ENCODE data around the gene NECAP2. TPM values are rescaled to one million over a fixed set of nuclear protein-coding genes. Genes with fewer than 3 reads are reported as not detected.
"Not testable (repeated sequence)": the region's sequence is repeated elsewhere in the genome, so short reads cannot be mapped to it uniquely, and the experiment has no call there.

The NECAP2 gene
- total RNA-seq, 1 donor from 2014 or later = 48.2 TPM

- no peak overlapping the region for H3K4me3 Mint-ChIP-seq
- DNase-seq (ENCODE audit: extremely low spot score, unreplicated experiment) = no peak
- H3K27me3 Mint-ChIP-seq = no peaks in the 10 kb centered on the region
- no peak overlapping the region for H3K27ac Mint-ChIP-seq
- no peaks in the 10 kb centered on the region for H3K4me1 Mint-ChIP-seq (ENCODE audit: unreplicated experiment)
- no peak for TF ChIP-seq CTCF (conservative IDR thresholded peaks at IDR 0.05)
- H3K36me3 Mint-ChIP-seq = no peaks in the 10 kb centered on the region
- H3K9me3 Mint-ChIP-seq = no peaks in the 10 kb centered on the region
Measured at GRCh38 chr1:16503494-16503893, 63.0 kb downstream of the NECAP2 start.

GRCh38 chr1:16505870-16506269, 65.3 kb downstream of the NECAP2 start:
- not testable (repeated sequence) for H3K4me3 Mint-ChIP-seq; H3K27me3 Mint-ChIP-seq; H3K36me3 Mint-ChIP-seq; H3K27ac Mint-ChIP-seq; DNase-seq (ENCODE audit: extremely low spot score, unreplicated experiment); H3K9me3 Mint-ChIP-seq; H3K4me1 Mint-ChIP-seq (ENCODE audit: unreplicated experiment)

GRCh38 chr1:16506364-16507136, 66.0 kb downstream of the NECAP2 start:
- not testable (repeated sequence) for H3K4me3 Mint-ChIP-seq; H3K27ac Mint-ChIP-seq; H3K36me3 Mint-ChIP-seq; H3K4me1 Mint-ChIP-seq (ENCODE audit: unreplicated experiment); H3K9me3 Mint-ChIP-seq; H3K27me3 Mint-ChIP-seq; DNase-seq (ENCODE audit: extremely low spot score, unreplicated experiment)

GRCh38 chr1:16508861-16509445, 68.4 kb downstream of the NECAP2 start:
- DNase-seq (ENCODE audit: extremely low spot score, unreplicated experiment); H3K27me3 Mint-ChIP-seq; H3K4me1 Mint-ChIP-seq (ENCODE audit: unreplicated experiment); H3K36me3 Mint-ChIP-seq; H3K27ac Mint-ChIP-seq; H3K4me3 Mint-ChIP-seq; H3K9me3 Mint-ChIP-seq: not testable (repeated sequence)

Other genes with a start within 250 kb of the NECAP2 start
- gene ARHGEF19, start 228.1 kb upstream of the NECAP2 start, total RNA-seq (ENCODE audit: low replicate concordance) = 20.2 and 29.5 TPM in 2 replicates
- 11.1 and 12.9 TPM in 2 replicates for gene CPLANE2, start 203.5 kb upstream of the NECAP2 start, total RNA-seq (ENCODE audit: low replicate concordance)
- gene FBXO42, start 88.2 kb upstream of the NECAP2 start, total RNA-seq (ENCODE audit: low replicate concordance) = 18.4 and 19.0 TPM in 2 replicates
- 127 and 140 TPM in 2 replicates for gene SZRD1, start 73.5 kb upstream of the NECAP2 start, total RNA-seq (ENCODE audit: low replicate concordance)
- gene SPATA21, start 3.3 kb upstream of the NECAP2 start, total RNA-seq (ENCODE audit: low replicate concordance) = not detected in 2 replicates
- 2,993 and 3,564 TPM in 2 replicates for gene RNU1-1, start 73.6 kb downstream of the NECAP2 start, total RNA-seq (ENCODE audit: low replicate concordance)
- gene NBPF1, start 172.8 kb downstream of the NECAP2 start, total RNA-seq (ENCODE audit: low replicate concordance) = 39.1 and 97.5 TPM in 2 replicates
- gene RNU1-3, start 226.2 kb downstream of the NECAP2 start, total RNA-seq (ENCODE audit: low replicate concordance) = 2,993 and 3,564 TPM in 2 replicates

Data from type B pancreatic cell (in vitro differentiated cells).